GM19324 (cell line): ENCODE measurements around the gene ZMIZ2.

Source experiments
- ATAC-seq: cut with Tn5 transposase; IDR thresholded peaks from one replicate; pipeline ENCODE4 v1.9.1; 2021; ENCODE audit warnings: mild to moderate bottlenecking, moderate library complexity; ENCODE audit not compliant: unreplicated experiment, low FRiP score

Gene ZMIZ2

DNA sequence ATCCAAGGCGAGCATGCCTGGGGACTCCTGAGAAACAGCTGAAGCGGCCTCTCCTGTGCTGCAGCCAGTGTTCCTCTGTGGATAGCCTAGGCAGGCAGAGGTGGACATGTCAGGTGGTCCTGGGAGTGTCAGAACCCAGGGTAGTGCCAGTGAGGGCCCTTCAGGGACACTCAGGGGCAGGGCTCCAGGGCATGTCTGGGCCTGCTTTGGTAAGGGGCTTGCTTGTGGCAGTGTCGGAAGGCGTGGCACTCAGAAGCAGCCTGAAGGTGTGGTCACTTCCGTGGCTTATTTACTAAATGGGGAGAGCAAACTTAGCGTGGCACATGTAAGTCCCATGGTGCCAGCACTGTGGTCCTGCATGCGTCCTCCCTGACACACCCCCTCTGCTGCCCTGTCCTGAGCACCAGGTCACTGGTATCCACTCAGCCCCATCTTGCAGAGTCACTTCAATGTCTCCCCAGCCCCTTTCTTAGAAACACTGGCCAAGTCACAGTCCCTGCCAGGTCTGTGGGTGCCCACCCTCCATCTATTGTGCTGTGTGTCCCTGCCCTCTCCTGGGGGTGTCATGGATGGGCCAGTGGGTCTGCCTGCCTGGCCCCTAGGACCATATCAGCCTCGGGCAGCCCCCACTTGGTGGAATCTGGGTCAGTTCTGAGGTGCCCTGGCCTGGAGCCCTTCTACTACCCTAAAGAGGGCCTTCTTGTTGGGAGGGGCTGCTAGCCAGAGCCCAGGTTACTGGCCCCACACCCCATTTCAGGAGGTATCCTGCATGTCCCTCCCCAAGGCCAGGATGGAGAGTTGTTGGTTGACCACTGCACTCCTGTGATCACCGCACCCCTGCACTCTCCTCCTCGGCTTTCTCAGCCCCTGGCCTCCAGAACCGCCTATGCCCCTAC, 6.4 kb downstream of the ZMIZ2 start:
- no peak for ATAC-seq

DNA sequence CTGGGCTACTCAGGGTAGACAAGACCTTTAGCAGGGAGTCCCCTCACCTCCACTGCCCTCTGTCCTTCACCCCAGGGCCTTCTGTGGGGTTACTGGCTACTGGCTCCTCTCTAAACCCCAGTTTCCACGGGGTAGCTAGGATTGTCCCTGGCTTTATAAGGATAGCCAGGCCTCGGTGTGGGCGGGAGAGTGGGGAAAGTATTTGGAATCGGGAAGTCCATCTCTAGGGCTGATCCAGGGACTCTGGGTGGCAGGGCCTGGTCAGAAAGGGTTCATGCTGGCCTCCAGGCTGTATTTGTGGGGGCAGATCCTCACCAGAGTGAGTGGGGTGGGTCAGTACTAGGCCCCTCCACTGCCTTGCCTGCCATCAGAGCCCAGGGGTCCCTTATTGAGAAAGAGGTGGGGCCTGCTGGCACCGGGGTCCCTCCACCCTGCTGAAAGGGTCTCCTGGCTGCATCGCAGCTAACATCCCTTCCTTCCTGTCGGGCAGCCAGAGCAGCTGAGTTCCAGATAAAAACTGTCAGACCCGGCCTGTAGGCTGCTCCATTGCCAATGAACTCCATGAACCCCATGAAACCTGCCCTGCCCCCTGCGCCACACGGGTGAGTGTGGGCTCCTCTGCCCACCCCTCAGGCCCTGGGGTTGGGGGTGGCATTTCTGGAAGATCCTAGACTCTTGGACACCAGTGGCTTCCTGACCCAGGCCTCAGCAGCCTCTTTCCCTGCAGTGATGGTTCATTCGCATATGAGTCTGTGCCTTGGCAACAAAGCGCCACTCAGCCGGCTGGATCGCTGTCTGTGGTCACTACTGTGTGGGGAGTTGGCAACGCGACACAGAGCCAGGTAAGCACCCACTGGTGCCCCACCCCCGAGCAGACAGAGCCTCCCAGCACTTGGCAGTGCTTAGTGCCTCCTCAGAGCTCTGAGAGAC, 7.3 kb downstream of the ZMIZ2 start:
- ATAC-seq = no peak

DNA sequence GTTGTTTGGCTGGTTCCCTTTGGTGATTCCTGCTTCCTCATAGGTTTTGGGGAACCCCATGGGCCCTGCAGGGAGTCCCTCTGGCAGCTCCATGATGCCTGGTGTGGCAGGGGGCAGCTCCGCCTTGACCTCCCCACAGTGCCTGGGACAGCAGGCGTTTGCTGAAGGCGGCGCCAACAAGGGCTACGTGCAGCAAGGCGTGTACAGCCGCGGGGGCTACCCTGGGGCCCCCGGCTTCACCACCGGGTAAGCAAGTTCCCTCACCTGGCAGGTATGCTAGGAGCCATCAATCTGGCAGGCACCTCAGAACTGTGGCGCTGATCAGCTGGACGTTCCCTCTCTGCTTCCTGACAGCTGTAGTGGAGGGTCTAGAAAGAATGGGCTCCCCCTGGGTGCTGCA, 8.3 kb downstream of the ZMIZ2 start:
- no peak for ATAC-seq

DNA sequence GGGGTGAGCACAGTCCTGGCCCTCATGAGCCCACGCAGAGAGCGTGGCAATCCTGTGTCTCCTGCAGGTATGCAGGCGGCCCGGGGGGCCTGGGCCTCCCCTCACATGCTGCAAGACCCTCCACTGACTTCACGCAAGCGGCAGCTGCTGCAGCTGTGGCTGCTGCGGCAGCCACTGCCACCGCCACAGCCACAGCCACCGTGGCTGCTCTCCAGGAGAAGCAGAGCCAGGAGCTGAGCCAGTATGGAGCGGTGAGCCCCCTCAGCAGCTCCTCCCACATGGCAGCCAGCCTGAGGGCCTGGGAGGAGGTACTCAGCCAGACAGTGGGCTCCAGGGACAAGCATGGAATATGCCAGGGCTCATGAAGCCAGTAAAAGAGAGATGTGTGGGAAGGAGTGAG, 8.7 kb downstream of the ZMIZ2 start:
- no peak for ATAC-seq

DNA sequence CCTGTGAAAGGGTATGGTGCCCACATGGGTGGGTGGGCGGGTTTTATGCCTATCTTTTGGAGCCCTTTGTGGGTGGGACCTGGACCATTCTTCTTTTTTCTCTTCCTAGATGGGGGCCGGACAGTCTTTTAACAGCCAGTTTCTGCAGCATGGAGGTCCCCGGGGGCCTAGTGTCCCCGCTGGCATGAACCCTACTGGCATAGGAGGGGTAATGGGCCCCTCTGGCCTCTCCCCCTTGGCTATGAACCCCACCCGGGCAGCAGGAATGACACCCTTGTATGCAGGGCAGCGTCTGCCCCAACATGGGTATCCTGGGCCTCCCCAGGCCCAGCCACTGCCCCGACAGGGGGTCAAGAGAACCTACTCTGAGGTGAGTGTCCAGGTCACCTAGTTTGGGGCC, 9.1 kb downstream of the ZMIZ2 start:
- ATAC-seq = no peak

DNA sequence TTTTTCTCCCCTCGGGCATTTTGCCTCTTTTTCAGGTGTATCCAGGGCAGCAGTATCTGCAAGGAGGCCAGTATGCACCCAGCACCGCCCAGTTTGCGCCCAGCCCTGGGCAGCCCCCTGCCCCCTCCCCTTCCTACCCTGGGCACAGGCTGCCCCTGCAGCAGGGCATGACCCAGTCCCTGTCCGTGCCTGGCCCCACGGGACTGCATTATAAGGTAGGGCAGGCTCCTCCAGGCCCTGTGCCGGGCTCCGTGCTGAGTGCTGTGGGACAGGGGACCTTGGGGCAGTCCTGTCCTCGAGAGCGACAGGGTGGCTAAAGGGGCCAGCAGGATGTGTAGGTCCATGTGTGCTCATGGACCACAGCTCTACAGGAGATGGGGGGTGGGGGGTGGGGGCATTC, 10.6 kb downstream of the ZMIZ2 start:
- ATAC-seq = no peak

DNA sequence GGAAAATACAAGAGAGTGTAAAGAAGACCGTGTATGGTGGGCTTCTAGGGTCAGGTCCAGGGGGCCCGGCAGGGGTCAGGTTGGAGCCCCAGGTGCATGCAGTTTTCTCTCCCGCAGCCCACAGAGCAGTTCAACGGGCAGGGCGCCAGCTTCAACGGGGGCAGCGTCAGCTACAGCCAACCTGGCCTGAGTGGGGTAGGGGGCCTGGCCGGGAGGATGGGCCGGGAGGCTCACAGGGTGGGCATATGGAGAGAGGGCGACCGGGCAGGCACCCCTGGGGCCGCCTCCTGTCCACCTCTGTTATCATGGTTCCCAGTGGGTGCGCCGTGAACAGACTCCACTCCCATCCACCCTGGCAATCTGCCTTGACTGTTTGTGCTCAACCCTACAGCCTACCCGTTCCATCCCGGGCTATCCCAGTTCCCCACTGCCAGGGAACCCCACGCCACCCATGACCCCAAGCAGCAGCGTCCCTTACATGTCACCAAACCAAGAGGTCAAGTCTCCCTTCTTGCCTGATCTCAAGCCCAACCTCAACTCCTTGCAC, 11.5 kb downstream of the ZMIZ2 start:
- no peak for ATAC-seq

DNA sequence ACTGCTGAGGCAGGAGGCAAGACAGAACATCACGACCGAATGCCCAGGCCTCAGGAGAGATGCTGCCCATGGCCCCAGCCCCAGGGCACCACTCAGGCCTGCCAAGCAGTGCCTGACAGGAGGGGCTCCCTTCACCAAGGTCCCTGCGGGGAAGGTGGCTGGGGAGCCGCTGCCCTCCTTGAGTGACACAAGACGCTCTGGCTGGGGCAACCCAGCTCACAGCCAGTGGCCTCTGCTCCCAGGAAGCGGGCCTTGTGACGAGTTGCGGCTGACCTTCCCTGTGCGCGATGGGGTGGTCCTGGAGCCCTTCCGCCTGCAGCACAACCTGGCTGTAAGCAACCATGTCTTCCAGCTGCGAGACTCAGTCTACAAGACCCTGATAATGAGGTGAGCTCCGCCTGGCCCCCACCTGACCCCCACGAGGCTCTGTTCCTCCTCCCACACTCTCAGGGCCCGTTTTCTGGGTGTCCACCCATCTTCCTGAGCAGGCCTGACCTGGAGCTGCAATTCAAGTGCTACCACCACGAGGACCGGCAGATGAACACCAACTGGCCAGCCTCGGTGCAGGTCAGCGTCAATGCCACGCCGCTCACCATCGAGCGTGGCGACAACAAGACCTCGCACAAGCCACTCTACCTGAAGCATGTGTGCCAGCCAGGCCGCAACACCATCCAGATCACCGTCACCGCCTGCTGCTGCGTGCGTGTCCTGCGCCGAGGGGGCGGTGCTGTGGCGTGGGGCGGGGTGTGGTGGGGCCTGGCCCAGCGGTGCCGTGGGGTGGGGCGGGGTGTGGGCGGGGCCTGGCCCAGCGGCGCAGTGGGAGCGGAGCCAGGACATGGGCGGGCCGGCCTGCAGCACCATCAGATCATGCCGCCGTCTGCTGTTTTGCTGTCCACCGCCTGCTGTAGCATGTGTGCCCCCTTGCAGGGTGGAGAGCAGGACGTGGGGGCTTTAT, 12.8 kb downstream of the ZMIZ2 start:
- ATAC-seq = no peak

DNA sequence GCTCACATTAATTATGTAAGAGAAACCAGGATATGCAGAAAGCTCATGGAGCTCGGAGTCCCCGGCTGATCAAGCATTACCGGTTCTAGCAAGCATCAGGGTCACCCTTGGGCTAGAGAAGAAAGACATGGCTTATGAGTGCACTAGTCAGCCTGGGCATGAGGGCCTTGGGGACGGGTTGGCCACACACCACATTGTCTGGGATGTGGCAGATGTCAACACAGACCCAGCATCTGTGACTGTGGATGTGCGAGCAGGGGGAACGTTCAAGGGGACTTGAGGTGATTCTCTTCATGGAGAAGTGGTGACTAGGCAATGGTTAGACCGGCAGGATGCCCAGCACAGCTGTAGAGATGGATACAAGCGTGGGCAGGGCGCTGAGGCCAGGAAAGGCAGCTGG, 13.7 kb downstream of the ZMIZ2 start:
- ATAC-seq = no peak

DNA sequence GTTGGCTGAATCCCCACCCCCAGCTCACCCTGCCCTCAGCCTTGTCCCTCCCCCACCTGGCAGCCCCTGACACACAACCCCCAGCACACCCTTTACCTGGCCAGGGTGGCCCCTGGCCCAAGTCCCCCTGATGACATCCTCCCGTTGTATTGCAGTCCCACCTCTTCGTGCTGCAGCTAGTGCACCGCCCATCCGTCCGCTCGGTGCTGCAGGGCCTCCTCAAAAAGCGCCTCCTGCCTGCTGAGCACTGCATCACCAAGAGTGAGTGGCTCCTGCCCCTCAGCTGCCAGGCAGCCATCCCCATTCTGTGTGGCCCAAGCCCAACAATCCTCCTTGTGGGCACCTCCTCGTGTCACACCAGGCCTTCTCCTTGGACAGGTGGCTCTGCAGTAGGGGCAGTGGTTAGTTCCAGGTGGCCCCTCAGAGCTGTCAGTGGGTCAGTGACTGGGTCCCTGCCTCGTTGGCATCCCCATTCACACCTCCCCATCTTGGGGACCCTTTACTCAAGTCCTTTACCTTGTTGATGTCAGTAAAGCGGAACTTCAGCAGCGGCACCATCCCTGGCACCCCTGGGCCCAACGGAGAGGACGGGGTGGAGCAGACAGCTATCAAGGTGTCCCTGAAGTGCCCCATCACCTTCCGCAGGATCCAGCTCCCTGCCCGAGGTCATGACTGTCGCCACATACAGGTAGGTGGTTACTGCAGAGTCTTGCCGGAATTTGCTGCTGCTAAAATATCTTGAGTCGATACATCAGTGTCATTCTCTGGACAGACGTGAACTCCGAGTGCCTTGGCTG, 14.3 kb downstream of the ZMIZ2 start:
- ATAC-seq = no peak

DNA sequence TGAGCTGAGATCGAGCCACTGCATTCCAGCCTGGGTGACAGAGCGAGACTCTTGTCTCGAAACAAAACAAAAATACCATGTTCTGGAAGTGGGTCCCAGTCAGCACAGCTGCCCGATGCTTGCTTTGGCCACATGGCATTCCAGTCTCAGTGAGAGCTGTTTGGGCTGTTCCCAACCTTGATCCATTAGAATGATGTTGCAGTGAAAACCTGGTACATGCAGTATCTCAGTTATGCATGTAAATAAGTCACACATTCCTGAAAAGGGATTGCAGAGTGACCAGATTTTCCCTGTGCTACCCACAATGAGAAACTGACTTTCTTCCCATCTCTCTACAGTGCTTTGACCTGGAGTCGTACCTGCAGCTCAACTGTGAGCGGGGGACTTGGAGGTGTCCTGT, 15.4 kb downstream of the ZMIZ2 start:
- no peak for ATAC-seq

DNA sequence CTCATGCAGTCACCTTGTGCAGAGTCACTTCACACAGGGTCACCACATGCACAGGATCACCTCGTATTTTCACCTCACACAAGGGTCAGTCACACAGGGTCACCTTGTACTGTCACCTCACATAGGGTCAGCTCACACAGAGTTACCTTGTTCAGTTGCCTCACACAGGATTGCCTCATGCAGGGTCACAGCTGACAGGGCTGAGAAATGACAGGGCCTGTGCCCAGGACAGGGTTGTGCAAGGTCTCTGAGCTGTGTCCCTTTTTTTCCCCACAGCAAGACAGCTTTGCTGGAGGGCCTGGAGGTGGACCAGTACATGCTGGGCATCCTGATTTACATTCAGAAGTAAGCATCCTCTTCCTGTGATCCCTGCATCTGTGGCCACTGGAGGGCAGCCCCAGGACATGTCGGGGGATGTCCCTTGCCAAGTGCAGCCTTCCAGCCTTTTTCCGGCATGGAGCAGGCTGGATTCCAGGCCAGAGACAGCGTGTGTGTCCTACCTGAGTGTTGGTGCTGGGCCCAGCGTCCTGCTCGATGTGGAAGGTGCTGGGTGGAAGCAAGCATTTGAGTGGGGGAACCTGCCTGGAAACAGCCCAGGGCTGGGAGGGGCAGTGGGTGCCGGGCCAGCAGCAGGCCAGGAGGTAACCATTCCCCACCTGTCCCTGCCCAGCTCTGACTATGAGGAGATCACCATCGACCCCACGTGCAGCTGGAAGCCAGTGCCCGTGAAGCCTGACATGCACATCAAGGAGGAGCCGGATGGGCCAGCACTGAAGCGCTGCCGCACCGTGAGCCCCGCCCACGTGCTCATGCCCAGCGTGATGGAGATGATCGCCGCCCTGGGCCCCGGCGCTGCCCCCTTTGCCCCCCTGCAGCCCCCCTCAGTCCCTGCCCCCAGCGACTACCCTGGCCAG, 16.3 kb downstream of the ZMIZ2 start:
- ATAC-seq = no peak

DNA sequence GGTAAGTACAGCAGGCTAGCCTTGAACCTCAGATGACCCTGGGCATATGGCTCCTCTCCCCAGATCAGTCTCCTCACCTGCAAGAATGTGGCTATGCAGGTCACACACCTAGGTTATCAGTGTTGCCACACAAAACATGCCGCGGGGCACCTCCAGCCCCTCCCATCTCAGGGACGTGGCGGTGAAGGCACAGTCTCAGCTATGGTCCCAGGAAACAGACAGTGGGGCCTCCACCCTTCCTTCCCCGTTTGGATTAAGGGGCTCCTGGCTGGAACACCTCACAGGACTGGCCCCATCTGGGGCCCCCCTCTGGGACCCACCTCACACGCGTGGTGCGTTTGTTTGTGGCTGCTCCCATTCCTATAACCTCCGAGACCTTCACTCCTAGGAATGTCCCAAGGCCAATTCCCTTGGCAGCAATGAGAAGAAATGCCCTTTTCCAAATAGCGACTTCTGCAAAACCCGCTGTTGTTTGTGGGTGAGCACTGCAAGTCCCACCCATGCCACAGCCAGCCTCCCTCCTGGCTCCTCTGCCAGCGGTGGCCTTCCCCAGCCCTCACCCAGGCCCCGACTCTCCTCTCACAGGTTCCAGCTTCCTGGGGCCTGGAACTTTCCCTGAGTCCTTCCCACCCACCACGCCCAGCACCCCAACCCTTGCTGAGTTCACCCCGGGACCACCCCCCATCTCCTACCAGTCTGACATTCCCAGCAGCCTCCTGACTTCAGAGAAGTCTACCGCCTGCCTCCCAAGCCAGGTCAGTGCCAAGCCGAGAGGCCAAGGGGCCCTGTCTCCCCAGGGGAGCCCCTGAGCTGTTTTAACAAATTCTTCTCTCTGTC, 17.1 kb downstream of the ZMIZ2 start:
- no peak for ATAC-seq

DNA sequence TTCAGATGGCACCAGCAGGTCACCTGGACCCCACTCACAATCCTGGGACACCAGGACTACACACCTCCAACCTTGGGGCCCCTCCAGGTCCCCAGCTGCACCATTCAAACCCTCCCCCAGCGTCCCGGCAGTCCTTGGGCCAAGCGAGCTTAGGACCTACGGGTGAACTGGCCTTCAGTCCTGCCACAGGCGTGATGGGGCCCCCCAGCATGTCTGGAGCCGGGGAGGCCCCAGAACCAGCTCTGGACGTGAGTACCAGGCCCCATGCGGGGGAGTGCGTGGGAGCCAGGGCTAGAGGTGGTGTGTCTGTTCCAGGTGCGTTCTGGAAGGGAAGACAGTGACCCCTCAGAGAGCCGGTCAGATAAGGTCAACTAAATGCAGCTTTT, 17.8 kb downstream of the ZMIZ2 start:
- ATAC-seq = no peak

DNA sequence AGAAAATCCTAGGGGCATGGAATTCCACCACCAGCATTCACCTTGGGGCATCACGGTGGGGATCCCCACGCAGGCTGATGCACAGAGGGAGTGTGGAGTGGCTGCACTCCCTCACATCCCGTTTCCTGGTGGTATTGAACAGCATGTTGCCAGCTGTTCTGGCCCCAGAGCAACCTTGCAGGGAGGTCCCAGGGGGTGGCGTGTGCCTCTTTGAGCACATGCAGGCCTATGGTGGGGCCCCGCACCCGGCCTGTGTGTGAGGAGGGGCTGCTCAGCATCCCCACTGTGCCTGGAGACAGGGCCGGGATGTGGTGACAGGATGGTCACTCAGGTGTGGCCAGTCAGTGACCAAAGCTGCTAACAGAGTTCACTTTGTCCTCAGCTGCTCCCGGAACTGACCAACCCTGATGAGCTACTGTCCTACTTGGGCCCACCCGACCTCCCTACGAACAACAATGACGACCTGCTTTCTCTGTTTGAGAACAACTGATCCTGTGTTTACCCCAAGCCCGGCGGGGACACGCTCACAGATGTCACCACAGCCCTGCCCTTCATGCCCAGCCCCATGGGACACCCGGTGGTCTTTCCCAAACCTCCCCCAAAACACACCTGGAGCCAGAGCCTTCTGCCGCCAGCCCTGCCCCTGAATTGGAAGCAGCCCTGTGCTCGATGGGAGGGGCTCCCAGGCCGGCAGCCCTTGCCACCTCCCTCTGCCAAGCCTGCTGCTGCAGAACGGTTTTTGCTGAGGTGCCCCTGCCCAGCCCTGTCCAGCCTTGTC, 18.7 kb downstream of the ZMIZ2 start:
- ATAC-seq = no peak

DNA sequence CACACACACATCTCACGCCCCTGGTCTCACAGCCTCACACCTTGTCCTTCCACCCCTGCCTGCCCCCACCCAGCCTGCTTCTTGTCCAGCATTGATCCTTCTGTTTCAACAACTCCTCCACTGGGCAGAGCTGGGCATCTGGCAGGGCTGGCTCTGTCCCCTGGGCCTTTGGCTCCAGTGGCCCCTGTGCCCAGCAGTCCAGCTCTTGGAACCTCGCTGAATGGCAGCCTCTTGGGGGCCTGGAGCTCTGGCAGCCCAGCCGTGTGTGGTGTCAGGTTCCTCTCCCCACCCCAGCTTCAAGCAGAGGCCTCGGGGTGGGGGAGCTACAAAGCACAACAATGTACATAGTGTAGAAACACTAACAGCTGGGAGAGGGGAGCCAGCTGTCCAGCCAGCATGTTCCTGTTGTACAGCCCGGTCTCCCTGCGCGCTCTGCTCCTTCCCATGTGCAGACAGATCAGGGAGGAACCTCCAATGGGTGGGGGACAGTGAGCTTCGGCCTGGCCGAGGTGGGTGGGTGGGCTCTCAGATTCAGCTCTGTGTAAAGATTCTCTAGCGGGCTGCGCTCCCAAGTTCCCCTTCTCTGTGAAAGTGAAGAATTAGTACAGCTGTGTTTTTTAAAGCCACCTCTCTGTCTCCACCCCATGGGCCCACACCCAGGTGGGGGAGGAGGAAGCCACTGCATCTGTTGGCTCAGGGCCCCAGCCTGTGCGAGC, 19.4 kb downstream of the ZMIZ2 start:
- peak; percentile 55 for ATAC-seq
